ENCODE data around the gene ZBTB16.

The ZBTB16 gene

DNA sequence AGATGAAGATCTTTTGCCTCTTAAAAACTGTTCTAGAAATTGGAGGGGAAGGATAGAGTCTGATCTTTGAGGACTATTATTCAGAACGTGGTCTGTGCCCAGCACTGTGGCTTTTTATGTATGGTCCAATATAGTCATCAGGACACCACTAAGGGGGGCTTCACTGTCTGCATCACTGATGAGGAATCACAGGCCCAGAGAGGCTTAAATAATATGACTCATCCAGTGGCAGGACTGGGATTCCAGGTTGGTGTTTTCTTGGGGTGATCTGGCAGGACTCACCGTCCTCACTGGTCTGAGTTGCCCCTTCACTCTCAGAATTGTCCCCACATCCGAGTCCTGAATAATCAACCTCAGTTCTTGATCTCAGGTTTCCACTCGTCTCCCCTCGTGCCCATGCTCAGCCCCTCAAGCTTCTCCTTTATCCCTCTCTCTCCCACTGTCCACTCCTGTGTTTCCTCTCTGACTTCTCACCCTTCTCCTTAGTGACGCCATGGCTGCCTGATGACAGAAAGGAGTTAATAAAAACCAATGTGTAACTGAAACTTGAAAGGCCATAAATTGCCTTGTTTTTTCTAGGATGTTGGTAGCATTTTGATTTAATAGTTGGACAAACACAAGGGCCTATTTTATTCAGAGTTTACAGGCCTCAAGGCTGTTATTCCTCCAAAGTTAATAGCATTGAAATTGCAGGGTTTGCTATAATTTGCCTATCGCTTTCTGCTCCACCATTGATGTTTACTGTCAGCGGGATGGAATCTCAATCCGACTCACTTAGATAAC, 141.0 kb downstream of the ZBTB16 start:
- DNase-seq (ENCODE audit: low read depth in 2 of 3, low spot score in 2 of 3): no peak

DNA sequence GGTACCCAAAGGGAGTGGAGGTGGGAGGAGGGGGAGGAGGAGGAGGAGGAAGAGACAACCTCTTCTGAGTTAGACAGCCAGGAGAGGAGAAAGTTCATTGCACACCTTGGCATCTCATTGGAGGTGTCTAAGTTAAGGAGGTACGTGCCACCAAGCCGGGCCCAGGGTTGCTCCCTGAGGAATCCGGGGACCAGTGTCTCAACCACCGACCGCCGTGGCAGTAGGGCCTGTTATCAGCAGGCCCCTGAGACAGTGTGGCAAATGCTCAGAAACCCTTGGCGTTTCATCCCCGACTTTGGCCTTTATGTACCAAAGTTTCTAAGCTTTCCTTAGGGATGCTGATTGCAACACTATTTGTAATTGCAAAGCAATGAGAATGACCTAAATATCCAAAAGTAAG, 141.7 kb downstream of the ZBTB16 start:
- no peak for DNase-seq (ENCODE audit: low read depth in 2 of 3, low spot score in 2 of 3)

DNA sequence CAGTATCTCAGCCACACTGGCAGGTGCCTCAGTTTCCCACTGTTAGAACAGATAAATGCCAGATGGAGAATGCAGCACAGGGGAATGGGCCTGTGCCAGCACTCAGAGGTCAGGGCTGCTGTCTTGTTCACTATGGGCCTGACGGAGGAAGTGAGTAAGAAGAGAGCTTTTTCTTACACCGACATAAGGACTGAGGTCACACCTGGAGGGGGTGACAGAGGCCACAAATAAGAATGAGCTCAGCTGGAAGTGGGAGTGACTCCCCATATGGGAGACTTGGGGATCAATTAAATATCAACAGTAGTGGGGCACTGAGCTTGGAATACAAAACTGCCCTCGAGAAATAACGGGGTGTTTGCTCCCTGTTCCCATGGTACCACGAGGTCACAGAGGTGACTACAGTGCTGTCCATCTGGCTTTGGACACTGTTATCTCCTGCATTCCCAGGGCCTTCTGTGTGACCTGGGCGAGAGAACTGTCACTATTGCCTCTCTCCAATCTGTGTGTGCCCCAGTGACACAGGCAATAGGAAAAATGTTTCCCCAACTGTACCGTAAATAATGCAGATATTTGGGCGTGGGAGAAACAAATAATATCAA, 142.6 kb downstream of the ZBTB16 start:
- DNase-seq (ENCODE audit: low read depth in 2 of 3, low spot score in 2 of 3): no peak

DNA sequence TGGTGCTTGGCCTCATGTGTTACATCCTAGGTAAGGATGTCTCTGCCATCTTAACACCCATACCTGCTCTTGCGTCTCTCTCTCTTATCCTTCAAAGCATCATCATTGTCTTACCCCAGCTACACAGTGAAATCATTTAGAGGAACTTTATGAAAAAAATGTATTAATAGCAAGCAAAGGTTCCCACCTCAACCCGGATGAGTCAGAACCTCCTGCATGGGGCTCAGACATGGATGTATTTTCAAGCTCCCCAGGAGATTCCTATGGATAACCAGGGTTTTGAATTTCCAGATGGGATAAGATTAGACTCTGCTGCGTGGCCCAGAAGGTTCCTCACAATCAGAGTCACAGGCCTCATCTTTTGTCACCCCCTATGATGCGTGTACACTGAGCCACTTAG, 147.6 kb downstream of the ZBTB16 start:
- no peak for DNase-seq (ENCODE audit: low read depth in 2 of 3, low spot score in 2 of 3)

DNA sequence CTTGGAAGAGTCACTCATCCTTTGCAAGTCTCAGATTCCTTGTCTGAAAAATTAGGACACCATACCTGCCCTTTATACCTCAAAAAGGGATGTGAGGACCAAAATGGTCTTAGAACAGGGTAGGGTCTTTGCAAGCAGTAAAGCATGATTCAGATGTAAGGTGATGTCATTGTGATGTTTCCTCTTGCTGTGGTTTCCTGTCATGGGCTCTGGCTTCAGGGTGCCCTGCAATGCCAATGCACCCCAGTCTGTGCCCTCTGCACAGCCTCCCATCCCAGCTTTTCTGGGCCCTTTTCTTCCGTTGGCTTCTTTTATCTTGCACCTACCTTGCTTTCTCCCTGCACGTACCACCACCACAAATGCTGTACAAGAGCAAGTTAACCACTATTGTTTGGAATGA, 148.9 kb downstream of the ZBTB16 start:
- no peak for DNase-seq (ENCODE audit: low read depth in 2 of 3, low spot score in 2 of 3)

DNA sequence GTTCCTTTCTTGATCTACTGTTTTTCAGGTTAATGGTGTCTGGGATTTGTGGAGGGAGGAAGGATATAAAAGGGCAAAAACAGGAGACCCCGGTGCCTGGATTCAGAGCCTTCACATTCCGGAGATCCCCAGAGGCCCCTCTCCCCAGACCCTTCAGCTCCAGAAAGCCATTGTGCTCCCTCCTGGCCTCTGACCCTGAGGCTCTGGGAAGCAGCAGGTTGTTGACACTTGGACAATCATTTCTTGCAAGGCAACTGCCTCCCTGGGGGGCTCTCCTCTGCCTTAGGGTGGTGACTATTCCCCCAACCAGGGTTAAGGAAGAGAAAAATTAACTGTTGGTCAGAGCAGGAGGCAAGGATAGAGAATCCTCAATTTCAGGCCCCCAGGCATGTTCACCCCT, 149.8 kb downstream of the ZBTB16 start:
- no peak for DNase-seq (ENCODE audit: low read depth in 2 of 3, low spot score in 2 of 3)

- DNase-seq (ENCODE audit: low read depth in 2 of 3, low spot score in 2 of 3): no peak
Observed at GRCh38 chr11:114209904-114210303, 150.4 kb downstream of the ZBTB16 start.

DNA sequence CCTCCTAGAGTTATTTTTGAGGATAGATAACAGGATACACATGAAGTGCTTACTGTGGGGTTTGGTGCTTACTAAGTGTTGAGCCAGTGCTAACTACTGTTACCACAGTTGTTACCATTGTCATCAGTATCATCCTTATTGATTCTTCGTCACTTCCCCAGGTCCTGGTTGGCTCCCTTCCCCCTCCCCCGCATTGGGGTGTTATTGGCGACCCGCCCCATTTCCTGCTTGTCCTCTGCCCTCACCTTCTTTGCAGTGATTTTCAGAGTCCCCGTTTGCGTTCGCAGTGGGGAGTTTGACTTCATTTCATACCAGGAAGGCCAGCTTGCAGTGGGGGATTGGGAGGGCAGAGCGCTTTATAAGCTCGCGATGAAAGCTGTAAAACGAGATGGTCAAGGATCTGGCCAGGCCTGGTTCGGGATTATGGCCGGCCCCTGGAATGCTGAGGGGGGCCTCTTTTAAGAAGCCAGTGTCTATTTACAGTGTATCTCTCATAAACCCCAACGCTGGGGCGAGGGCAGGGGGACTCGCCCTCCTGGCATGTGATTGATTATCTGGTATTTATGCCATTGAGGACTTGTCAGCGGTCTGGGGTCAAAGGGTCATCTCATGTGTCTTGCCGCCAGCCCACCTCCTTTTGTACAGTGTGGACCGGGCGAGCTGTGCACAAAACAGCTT, 152.1 kb downstream of the ZBTB16 start:
- no peak for DNase-seq (ENCODE audit: low read depth in 2 of 3, low spot score in 2 of 3)

DNA sequence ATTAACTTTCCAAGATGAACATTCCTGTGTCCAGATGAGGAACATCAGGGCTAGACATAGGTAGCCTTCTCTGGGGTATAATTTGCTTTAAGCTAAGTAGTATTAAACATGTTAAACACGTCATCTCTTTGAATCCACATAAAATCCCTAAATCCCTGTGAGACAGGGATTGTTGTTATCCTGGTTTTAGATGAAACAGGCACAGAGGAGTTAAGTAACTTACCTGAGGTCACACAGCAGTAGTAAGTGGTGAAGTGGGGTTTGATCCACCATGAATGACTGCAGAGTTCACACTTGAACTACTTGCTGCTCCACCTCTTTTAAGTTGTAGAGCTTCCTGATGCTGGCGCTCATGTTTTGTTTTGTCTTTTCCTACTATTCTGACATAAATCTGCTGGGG, 154.1 kb downstream of the ZBTB16 start:
- no peak for DNase-seq (ENCODE audit: low read depth in 2 of 3, low spot score in 2 of 3)

DNA sequence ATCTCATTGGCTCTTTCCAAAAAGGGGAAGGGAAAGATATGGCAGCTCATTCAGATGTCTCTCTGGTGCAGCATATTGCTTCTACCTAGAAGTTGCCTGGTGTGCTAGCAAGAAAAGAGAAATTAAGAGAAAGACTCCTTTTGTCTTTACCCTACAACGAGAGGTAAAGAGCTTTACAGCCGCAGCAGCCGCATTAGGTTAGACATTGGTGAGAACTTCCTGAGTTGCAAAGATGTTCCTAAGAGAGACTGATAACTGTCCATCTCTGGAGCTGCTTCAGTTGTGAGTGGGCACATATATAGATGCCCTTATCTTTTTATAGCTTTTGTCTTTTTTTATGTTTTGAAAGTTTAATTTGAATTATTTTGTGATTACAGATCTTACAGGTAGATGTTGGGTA, 155.9 kb downstream of the ZBTB16 start:
- DNase-seq (ENCODE audit: low read depth in 2 of 3, low spot score in 2 of 3): no peak

DNA sequence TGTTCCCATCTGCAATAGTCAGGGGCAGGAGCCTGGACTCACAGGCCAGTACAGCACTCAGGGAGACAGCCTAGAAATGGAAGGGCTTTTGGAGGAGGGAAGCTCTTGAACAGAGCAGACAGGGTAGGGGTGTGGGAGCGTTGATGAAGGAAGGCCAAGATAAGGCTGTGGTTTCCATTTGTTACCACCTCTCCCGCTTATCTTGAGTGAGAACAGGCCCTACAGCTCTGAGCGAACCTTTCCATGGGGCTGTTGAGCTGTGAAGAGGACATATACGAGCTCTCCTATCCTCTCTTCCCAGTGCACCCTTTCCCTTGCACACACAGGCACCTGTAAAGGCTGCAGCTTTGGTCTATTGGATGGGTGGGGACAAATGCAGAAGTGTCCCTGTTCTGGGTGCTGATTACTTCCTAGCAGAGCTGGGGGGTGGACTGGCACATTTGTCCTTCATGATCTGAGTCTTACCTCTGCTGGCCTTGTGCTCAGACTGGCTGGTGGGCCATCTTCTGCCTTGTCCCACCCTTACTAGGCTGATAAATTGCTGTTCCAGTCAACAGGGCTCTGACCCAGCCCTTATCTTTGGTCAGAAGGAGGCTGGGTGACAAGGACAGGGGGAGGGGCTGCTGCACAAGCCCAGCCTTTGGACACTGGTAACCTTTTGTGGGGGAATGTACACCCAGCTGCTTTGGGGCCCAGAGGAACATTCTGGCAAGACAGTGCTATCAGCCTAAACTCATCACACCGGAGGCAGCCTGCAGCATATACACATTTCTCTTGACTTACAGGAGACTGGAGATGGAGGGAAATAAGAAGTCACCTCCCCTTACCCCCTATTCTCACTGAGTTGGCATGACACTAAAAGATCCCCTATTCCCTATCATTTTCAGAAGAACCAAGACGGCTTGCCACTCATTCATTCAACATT, 156.6 kb downstream of the ZBTB16 start:
- DNase-seq (ENCODE audit: low read depth in 2 of 3, low spot score in 2 of 3): no peak

GRCh38 chr11:114216796-114217180, 157.3 kb downstream of the ZBTB16 start:
- no peak for DNase-seq (ENCODE audit: low read depth in 2 of 3, low spot score in 2 of 3)

DNA sequence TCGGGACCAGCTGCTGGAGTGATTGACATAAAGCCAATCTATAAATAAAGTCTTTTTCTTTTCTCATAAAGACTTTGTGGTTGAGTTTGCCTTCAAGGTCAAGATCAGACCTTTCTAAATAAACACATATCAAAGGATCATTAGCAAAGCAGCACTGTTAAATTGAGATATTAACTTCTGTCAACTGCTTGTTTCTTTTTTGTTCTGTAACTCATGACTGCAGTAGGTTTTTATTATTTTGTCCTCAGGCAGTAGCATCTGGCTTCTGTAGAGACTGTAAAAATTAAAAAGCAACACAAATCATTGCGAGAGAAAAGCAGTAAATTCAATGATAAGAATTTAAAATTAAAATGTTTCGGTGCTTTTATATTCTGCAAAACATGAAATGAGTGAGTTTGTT, 159.0 kb downstream of the ZBTB16 start:
- DNase-seq (ENCODE audit: low read depth in 2 of 3, low spot score in 2 of 3): no peak

DNA sequence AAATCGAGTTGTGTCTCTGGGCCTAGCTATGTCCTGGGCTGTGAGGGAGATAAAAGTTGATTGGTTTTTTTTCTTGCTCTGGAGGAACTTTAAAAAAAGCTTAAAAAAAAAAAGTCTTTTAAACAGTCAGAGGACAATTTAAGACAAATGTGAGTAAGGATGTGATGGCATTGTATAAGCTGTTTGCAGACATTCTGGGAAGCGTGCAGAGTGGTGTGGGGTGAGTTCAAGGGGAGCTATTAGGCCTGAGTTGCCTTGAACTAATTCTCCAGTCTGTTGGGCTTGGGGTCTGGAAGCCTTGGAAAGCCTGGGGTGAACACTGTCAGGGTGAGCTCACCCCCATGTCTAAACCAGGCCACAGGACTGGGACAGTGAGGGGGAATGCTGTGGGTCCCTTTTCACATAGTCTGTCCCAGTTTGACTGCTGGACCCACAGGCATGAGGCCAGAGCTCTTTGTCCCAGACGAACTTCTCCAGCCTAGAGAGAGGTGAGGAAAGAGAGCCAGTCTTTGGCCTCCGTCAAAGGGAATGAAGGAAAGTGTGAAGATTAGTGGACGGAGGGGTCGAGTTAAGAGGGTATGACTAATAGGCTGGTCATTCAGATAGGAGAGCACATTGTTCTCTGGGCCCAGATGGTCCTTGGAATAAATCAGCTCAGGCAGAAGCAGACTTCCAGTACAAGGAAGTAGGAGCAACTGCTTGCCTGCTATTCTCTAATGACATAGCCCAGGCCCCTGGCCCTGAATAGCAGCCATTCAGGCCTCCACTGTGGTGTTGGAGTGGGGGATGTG, 160.2 kb downstream of the ZBTB16 start:
- DNase-seq (ENCODE audit: low read depth in 2 of 3, low spot score in 2 of 3): no peak

GRCh38 chr11:114221037-114221436, 161.5 kb downstream of the ZBTB16 start:
- no peak for DNase-seq (ENCODE audit: low read depth in 2 of 3, low spot score in 2 of 3)

- DNase-seq (ENCODE audit: low read depth in 2 of 3, low spot score in 2 of 3): no peak
Observed at GRCh38 chr11:114225661-114226060, 166.2 kb downstream of the ZBTB16 start.

GRCh38 chr11:114226356-114226755, 166.8 kb downstream of the ZBTB16 start:
- DNase-seq (ENCODE audit: low read depth in 2 of 3, low spot score in 2 of 3): no peak

GRCh38 chr11:114228435-114229411, 169.2 kb downstream of the ZBTB16 start:
- no peak for DNase-seq (ENCODE audit: low read depth in 2 of 3, low spot score in 2 of 3)

DNA sequence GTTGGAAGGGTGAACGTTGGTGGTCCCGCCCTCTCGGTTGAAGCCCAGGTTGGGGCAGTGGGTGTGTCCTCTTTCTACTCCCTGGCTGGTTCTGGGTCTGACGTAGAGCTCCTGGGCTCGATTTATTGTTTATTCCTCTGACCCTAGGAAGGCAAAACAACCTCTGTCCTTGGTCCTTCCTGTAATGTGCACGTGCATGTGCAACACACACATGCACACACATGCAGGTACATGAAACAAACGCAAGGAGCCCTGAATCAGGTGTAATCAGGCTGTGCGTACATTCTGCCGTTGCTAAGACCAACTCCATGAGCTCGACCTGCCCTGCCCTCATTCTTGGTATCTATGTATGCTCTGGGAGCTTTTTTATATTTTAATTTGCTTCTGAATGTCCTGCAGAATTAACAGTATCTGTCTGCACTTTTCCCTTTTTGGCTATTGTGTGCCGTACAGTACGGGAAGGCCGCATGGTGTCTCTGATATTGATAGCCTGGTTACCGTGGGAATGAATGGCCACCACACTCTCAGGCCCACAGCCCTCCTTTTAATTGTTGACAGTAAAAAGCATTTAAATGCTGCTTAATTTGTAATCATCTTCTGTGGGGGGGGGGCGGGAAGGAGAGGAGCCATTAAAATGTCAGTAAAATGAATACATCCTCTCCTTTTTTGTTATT, 170.7 kb downstream of the ZBTB16 start:
- DNase-seq (ENCODE audit: low read depth in 2 of 3, low spot score in 2 of 3): no peak
